22Rv1 (cell line): ENCODE results near the gene ETV7.

ENCODE experiments used
- H3K27ac ChIP-seq: fragments of 450-650 bp; 2 replicates; pipeline ENCODE4 v1.5.1; 2017
- ZFX ChIP-seq: fragments of 450-650 bp; IDR thresholded peaks from 2 replicates; pipeline ENCODE4 v1.6.1; 2017; ENCODE audit warnings: antibody characterized with exemption, borderline replicate concordance
- TF ChIP-seq, protein P1 (sequence below): fragments of 450-650 bp; IDR thresholded peaks from 2 replicates; pipeline ENCODE4 v1.5.1; 2017; ENCODE audit warnings: mild to moderate bottlenecking

The ETV7 gene

DNA sequence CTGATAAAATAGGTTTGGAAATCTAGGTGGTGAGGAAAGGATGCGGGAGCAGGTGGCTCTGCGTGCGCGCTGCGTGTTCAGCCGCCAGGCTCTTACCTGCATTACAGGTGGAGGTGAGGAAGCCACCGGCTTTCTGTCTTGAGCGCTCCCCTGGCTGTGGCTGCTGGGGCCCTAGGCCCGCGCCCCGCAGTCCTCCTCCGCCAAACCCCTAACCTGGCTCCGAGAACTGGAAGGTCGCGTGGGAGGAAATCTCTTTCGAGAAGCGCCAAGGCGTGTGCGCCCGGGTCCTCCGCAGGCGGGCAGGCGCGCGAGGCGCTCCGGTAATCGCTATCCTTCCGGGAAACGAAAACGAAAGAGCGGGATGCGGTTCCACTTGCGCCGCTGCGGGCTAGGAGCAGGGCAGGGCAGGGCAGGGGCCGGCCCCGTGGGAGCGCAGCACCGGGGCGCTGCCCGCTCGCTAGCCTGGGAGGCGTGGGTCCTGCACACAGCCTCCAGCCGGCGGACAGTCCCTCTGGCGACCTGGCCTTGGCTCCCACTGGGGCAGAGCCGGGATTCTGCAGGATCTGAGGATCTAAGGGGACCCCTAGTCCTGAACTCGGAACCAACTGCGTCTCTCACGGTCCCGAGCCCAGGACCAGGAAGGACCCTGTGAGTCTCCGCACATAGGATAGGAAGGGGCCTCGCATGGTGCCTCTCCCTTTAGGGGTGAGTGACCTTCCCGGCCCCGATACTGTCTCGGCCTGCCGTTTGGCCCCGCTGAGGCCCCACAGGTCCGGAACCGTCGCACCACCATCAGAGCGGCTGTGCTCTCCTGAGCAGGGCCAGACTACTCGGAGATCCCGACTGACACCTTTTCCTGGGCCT, at the start of gene ETV7:
TSS of gene ETV7 (minus strand) at position 230 of the 864 bp plus-strand sequence. CDS start at position 102, 128 bp downstream.
- TF ChIP-seq ZFX, result no peak
- TF ChIP-seq, protein P1, sequence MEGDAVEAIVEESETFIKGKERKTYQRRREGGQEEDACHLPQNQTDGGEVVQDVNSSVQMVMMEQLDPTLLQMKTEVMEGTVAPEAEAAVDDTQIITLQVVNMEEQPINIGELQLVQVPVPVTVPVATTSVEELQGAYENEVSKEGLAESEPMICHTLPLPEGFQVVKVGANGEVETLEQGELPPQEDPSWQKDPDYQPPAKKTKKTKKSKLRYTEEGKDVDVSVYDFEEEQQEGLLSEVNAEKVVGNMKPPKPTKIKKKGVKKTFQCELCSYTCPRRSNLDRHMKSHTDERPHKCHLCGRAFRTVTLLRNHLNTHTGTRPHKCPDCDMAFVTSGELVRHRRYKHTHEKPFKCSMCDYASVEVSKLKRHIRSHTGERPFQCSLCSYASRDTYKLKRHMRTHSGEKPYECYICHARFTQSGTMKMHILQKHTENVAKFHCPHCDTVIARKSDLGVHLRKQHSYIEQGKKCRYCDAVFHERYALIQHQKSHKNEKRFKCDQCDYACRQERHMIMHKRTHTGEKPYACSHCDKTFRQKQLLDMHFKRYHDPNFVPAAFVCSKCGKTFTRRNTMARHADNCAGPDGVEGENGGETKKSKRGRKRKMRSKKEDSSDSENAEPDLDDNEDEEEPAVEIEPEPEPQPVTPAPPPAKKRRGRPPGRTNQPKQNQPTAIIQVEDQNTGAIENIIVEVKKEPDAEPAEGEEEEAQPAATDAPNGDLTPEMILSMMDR, result no peak
- H3K27ac ChIP-seq, result no peak within 1 kb of the TSS

DNA sequence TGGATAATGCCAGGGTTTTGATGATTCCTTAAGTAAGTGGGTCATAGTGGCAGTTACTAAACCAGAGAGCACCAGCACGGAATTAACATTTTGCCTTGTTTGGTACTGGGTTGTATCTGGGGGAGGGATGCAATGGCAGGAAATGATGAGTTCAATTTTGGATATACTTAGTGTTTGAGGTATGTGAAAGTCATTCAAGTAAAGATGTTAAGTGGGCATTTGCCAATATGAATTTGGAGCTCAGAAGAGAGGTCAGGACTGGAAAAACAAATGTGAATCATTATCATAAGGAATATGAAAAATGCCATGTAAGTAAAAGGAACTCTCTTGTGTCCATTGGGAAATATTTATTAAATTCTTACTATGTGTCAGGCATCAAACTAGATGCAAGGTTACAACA, 49.0 kb upstream of the ETV7 start:
- no peak overlapping the region for H3K27ac ChIP-seq
- TF ChIP-seq ZFX, result no peak
- TF ChIP-seq, protein P1, result no peak

DNA sequence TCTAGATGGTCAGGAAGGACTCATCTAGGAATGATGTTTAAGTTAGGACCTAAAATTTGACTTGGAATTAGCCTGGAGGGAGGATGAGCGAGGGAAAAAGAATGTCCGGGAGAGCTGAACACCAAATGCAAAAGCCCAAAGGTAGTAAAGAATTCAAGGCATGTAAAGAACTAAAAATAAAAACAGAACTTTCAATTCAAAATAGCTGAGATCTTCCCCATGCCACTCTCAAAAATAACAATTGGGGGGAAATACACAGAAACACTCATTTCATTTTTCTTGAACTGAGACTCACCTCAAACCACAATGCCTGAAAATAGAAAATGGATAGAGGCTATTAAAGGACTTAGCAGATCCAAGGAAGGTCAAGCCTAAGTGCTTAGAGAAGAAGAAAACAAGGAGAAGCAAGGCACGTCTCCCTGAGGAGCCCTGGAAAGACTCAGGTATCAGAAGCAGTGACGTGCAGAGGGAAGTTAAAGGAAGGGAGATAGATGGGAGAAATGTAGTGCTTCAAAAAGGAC, 44.7 kb upstream of the ETV7 start:
- TF ChIP-seq ZFX, result no peak
- TF ChIP-seq, protein P1, result no peak
- H3K27ac ChIP-seq, result no peak overlapping the region

DNA sequence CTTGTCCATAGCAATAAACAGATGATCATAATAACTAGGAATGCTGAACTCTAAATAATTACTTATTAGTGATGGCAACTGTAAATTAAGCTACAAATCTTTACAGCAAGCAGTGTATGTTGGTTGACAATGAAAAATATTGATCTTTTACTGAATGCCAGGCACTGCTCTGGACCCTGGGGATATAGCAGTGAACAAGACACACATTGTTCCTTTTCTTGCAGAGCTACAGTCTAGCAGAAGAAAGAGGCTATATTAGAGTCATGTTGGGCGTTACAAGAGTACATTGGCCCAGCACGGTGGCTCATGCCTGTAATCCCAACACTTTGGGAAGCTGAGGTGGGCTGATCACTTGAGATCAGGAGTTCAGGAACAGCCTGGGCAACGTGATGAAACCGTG, 43.7 kb upstream of the ETV7 start:
- no peak overlapping the region for H3K27ac ChIP-seq
- no peak for TF ChIP-seq ZFX
- TF ChIP-seq, protein P1, result no peak

DNA sequence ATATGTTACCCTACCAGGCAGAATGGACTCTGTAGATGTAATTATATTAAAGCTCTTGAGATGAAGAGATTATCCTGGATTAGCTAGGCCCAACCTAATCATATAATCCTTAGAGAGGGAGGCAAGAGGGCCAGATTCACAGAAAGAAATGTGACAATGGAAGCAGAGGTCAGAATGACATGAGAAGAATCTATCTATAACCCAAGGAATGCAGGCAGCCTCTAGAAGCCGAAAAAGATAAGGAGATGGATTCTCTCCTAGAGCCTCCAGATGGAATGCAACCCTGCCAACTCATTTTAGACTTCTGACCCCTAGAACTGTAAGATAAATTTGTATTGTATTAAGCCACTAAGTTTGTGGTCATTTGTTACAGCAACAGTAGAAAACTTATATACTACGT, 42.9 kb upstream of the ETV7 start:
- H3K27ac ChIP-seq, result no peak overlapping the region
- TF ChIP-seq, protein P1, result no peak
- no peak for TF ChIP-seq ZFX

DNA sequence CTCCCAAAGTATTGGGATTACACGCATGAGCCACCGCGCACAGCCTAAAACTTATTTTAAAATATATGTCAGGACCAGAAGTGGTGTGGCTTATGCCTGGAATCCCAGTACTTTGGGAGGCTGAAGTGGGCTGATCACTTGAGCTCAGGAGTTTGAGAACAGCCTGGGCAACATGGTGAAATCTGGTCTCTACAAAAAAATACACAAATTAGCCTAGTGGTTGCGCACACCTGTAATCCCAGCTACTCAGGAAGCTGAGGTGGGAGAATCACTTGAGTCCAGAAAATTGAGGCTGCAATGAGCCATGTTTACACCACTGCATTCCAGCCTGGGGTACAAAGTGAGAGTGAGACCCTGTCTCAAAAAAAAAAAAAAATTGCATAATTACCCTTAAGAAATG, 41.4 kb upstream of the ETV7 start:
- TF ChIP-seq, protein P1, result no peak
- no peak for TF ChIP-seq ZFX

DNA sequence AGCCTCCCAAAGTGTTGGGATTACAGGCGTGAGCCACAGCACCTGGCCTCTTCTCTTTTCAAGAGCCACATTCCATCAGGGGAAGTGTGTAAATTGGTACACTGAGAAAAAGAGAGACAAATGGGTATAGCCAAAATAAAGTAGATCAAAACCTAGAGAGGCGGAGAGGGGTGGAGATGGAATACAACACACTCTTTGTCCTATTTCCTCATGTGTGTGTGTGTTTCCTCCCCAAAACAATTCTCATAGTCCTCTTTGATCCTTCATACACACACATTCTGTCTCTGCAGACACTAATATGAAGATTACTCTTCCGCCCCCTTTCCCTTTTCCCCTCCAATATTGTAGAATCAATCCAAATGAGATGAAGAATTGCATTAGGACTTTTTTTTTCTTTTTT, 39.2 kb upstream of the ETV7 start:
- no peak for TF ChIP-seq ZFX
- TF ChIP-seq, protein P1, result no peak
- no peak overlapping the region for H3K27ac ChIP-seq

More for the DNA sequence above, 41.4 kb upstream of the ETV7 start:
- no peak overlapping the region for H3K27ac ChIP-seq
